Ishikawa (cell line): Measurements from ENCODE around the gene SLC15A1.

ENCODE experiments used
- CEBPB ChIP-seq: IDR thresholded peaks from 2 replicates; pipeline ENCODE4 v1.6.1; 2012
- CREB1 ChIP-seq: IDR thresholded peaks from 2 replicates; pipeline ENCODE4 v1.6.1; 2012; ENCODE audit warnings: low read depth
- EGR1 ChIP-seq: IDR thresholded peaks from 2 replicates; pipeline ENCODE4 v1.6.1; 2012
- EP300 ChIP-seq: IDR thresholded peaks from 2 replicates; pipeline ENCODE4 v1.6.1; 2012; ENCODE audit warnings: borderline replicate concordance
- FOXM1 ChIP-seq: IDR thresholded peaks from 2 replicates; pipeline ENCODE4 v1.6.1; 2012; ENCODE audit warnings: low read depth, borderline replicate concordance
- NFIC ChIP-seq: IDR thresholded peaks from 2 replicates; pipeline ENCODE4 v1.6.1; 2012
- RAD21 ChIP-seq: IDR thresholded peaks from 2 replicates; pipeline ENCODE4 v1.6.1; 2012; ENCODE audit warnings: low read depth
- TAF1 ChIP-seq: IDR thresholded peaks from 2 replicates; pipeline ENCODE4 v1.6.1; 2012; ENCODE audit warnings: low read depth, mild to moderate bottlenecking
- TCF12 ChIP-seq: IDR thresholded peaks from 2 replicates; pipeline ENCODE4 v1.6.1; 2012; ENCODE audit warnings: low read depth
- TEAD4 ChIP-seq: IDR thresholded peaks from 2 replicates; pipeline ENCODE4 v1.6.1; 2012
- YY1 ChIP-seq: IDR thresholded peaks from 2 replicates; pipeline ENCODE4 v1.6.1; 2012; ENCODE audit warnings: low read depth
- ZBTB7A ChIP-seq: IDR thresholded peaks from 2 replicates; pipeline ENCODE4 v1.6.1; 2012; ENCODE audit warnings: low read depth
- TF ChIP-seq, protein P1 (sequence below): IDR thresholded peaks from 2 replicates; pipeline ENCODE4 v1.6.1; 2012
- TF ChIP-seq, protein P2 (sequence below): IDR thresholded peaks from 2 replicates; pipeline ENCODE4 v1.6.1; 2012
- TF ChIP-seq, protein P3 (sequence below): IDR thresholded peaks from 2 replicates; pipeline ENCODE4 v1.6.1; 2012; ENCODE audit warnings: low read depth, mild to moderate bottlenecking

Gene SLC15A1

DNA sequence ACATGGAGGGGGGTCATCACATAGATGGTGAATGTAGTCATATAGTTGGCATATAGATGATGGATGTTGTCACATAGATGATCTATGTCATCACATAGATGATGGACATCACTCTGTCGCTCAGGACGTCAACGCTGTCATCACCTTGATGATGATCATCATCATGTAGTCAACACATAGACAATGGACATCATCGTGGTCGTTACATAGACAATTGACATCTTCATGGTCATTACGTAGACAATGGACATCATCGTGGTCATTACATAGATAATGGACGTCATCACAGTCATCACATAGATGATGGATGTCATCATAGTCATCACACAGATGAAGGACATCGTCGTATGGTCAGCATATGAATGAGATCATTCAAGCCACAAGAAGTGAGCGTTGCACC is 28.6 kb upstream of the SLC15A1 start:
- TF ChIP-seq TAF1 = no peak
- TF ChIP-seq EGR1 = no peak
- TF ChIP-seq, protein P1, sequence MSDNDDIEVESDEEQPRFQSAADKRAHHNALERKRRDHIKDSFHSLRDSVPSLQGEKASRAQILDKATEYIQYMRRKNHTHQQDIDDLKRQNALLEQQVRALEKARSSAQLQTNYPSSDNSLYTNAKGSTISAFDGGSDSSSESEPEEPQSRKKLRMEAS = no peak
- no peak for TF ChIP-seq EP300
- no peak for TF ChIP-seq YY1

DNA sequence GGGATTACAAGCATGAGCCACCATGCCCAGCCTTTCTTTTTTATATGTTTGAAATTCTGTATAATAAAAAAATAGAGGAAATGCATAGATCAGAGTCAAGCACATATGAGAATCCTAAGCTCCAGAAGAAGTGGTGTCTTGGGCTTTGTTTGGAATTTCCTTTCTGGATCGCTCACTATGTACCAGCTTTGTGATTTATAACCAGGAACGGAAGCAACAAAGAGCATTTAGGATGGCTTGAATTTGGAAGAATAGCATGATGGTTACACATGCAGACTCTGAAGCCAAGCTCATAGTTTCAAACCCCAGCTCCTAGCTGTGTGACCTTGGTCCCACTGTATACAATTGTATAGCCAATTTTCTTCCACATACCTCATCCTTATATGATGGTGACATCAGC is 28.0 kb upstream of the SLC15A1 start:
- TF ChIP-seq EGR1 (no peak), TAF1 (no peak), ZBTB7A (no peak), YY1 (no peak), CREB1 (no peak)
- TF ChIP-seq, protein P1 = no peak
- TF ChIP-seq, protein P2, sequence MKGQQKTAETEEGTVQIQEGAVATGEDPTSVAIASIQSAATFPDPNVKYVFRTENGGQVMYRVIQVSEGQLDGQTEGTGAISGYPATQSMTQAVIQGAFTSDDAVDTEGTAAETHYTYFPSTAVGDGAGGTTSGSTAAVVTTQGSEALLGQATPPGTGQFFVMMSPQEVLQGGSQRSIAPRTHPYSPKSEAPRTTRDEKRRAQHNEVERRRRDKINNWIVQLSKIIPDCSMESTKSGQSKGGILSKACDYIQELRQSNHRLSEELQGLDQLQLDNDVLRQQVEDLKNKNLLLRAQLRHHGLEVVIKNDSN = no peak
- TF ChIP-seq, protein P3, sequence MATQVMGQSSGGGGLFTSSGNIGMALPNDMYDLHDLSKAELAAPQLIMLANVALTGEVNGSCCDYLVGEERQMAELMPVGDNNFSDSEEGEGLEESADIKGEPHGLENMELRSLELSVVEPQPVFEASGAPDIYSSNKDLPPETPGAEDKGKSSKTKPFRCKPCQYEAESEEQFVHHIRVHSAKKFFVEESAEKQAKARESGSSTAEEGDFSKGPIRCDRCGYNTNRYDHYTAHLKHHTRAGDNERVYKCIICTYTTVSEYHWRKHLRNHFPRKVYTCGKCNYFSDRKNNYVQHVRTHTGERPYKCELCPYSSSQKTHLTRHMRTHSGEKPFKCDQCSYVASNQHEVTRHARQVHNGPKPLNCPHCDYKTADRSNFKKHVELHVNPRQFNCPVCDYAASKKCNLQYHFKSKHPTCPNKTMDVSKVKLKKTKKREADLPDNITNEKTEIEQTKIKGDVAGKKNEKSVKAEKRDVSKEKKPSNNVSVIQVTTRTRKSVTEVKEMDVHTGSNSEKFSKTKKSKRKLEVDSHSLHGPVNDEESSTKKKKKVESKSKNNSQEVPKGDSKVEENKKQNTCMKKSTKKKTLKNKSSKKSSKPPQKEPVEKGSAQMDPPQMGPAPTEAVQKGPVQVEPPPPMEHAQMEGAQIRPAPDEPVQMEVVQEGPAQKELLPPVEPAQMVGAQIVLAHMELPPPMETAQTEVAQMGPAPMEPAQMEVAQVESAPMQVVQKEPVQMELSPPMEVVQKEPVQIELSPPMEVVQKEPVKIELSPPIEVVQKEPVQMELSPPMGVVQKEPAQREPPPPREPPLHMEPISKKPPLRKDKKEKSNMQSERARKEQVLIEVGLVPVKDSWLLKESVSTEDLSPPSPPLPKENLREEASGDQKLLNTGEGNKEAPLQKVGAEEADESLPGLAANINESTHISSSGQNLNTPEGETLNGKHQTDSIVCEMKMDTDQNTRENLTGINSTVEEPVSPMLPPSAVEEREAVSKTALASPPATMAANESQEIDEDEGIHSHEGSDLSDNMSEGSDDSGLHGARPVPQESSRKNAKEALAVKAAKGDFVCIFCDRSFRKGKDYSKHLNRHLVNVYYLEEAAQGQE = no peak

DNA sequence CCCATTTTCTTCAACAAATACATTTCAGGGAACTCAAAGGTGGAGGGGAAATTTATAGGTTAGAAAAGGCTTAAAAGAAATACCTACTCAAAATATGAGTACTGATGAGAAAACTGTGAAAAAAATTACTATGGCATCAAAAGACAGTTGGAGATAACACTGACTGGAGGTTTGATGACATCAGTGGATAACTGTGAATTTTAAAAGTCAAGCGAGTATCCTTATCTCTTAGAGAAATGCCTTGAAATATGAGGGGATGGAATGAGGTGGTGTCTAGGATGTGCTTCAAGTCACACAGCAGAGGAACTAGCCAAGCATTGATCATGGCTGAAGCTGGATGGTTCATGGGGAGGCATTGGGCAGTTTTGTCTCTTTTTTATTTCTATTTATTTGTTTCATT is 27.2 kb upstream of the SLC15A1 start:
- TF ChIP-seq NFIC (no peak), ZBTB7A (no peak), FOXM1 (no peak), CREB1 (no peak), TAF1 (no peak), TCF12 (no peak), YY1 (no peak), EGR1 (no peak), CEBPB (no peak), RAD21 (no peak), TEAD4 (no peak), EP300 (no peak)
- TF ChIP-seq, protein P1 = no peak
- TF ChIP-seq, protein P3 = no peak
- TF ChIP-seq, protein P2 = no peak

DNA sequence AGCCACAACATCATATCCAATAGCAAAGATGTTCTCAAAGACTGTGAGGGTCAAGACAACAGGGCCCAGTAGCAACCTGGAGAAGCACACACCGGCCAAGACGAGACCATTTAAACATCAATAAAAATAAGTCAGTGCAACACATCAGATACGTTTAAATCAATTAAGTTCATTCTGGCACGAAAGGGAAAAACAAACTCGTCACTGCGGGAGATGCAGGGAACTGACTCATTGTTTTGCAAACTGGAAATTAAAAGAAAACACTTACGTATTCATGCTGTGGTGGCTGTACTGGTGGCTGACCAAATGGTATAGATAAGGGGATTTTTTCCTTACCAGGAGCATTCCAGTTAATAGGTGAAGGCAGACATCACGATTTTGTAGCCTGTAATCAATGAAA is 26.3 kb upstream of the SLC15A1 start:
- no peak for TF ChIP-seq CEBPB
- TF ChIP-seq YY1 = no peak
- TF ChIP-seq CREB1 = no peak
- no peak for TF ChIP-seq ZBTB7A
- TF ChIP-seq, protein P2 = no peak
- TF ChIP-seq EGR1 = no peak
- no peak for TF ChIP-seq NFIC
- no peak for TF ChIP-seq FOXM1
- TF ChIP-seq TEAD4 = no peak
- TF ChIP-seq, protein P1 = no peak
- no peak for TF ChIP-seq RAD21
- TF ChIP-seq EP300 = no peak
- no peak for TF ChIP-seq TAF1
- TF ChIP-seq, protein P3 = no peak
- TF ChIP-seq TCF12 = no peak
